Epithelial cell of proximal tubule (primary cell): ENCODE measurements around the gene TRIM29. TPM values are rescaled to one million over a fixed set of nuclear protein-coding genes. Genes with fewer than 3 reads are reported as not detected.

Source experiments
- DNase-seq: peaks from one replicate; pipeline ENCODE4 v3.0.0-alpha.2; 2011; ENCODE audit warnings: low read depth
- H3K4me3 ChIP-seq: 2 replicates; pipeline ENCODE4 v1.5.1; 2011; ENCODE audit warnings: low read depth, mild to moderate bottlenecking, low read length
- CTCF ChIP-seq: conservative IDR thresholded peaks from 2 replicates; pipeline ENCODE4 v1.5.1; 2012; ENCODE audit warnings: low read depth, mild to moderate bottlenecking, low read length
- total RNA-seq: library from RNA; depleted of rRNA; stranded (reverse); fragments of >200 nt; gene quantifications from 2 replicates; pipeline ENCODE4 v1.2.3, GENCODE V29; 2015

TRIM29 gene
- total RNA-seq, 1 donor from 2014 or later = not detected

GRCh38 chr11:120061761-120062560, 76.0 kb downstream of the TRIM29 start:
- DNase-seq = no peak
- TF ChIP-seq CTCF = no peak
- no peak overlapping the region for H3K4me3 ChIP-seq

Other genes starting within 250 kb of the TRIM29 start
- 36.2 and 39.4 TPM in 2 replicates for gene OAF, start 72.9 kb upstream of the TRIM29 start, total RNA-seq
- gene POU2F3, start 102.0 kb upstream of the TRIM29 start, total RNA-seq = 0.58 and 1.4 TPM in 2 replicates
- 4.7 and 23.1 TPM in 2 replicates for gene TLCD5, start 187.2 kb upstream of the TRIM29 start, total RNA-seq
- gene ARHGEF12, start 198.3 kb upstream of the TRIM29 start, total RNA-seq = 29.4 and 36.5 TPM in 2 replicates